H1 (cell line): ENCODE results near the gene KCND3. TPM values are rescaled to one million over a fixed set of nuclear protein-coding genes. Genes with fewer than 3 reads are reported as not detected.

Experiments used
- ASH2L ChIP-seq: fragments of 200-600, 300-600 bp; sonication (generic); IDR thresholded peaks from one replicate; pipeline ENCODE4 v1.7.1; 2017; ENCODE audit warnings: low read length
- BRCA1 ChIP-seq: IDR thresholded peaks from 2 replicates; pipeline ENCODE4 v1.6.1; 2012; ENCODE audit warnings: low read depth, low read length, improper control_type of control experiment
- CBX8 ChIP-seq: fragments of 300-800, 300-1000 bp; sonication (generic); IDR thresholded peaks from 2 replicates; pipeline ENCODE4 v1.7.1; 2016; ENCODE audit warnings: low read depth, low read length, borderline replicate concordance
- JUN ChIP-seq: IDR thresholded peaks from 2 replicates; pipeline ENCODE4 v1.6.1; 2011; ENCODE audit warnings: low read depth, mild to moderate bottlenecking, improper control_type of control experiment, low read length
- PHF8 ChIP-seq: fragments of 200-600 bp; sonication (generic); conservative IDR thresholded peaks from 2 replicates; pipeline ENCODE4 v1.7.1; 2012; ENCODE audit warnings: low read depth, mild to moderate bottlenecking, inconsistent platforms, low read length, moderate library complexity
- polyA plus RNA-seq, 7 experiments: library from polyadenylated mRNA; depleted of rRNA in 3 of 7; stranded (reverse) in 5 of 7; unstranded in 2 of 7; fragments of >200 nt in 5 of 7; fragments of 200-250 nt in 2 of 7; gene quantifications; 1 replicate in 5 of 7; 2 replicates in 1 of 7; 4 replicates in 1 of 7; pipeline versions ENCODE4 v1.2.1 to v1.2.3, GENCODE V29; 2011 to 2013; ENCODE audit warnings: missing spikeins in 2 of 7, mixed read lengths in 2 of 7
- total RNA-seq: library from RNA; stranded (reverse); fragmentation: NEBNext Ultra II Directional; extraction: Animal tissue kit (Norgen Biotek cat#: 25700); gene quantifications from 2 replicates; pipeline ENCODE4 v1.2.1, GENCODE V29; 2021

Gene KCND3
- total and polyA plus RNA-seq, 2 of the 8 experiments (the other 6 are each of a cell fraction or from before 2014, with no cell fraction given) = 0.14 to 0.48 TPM

DNA sequence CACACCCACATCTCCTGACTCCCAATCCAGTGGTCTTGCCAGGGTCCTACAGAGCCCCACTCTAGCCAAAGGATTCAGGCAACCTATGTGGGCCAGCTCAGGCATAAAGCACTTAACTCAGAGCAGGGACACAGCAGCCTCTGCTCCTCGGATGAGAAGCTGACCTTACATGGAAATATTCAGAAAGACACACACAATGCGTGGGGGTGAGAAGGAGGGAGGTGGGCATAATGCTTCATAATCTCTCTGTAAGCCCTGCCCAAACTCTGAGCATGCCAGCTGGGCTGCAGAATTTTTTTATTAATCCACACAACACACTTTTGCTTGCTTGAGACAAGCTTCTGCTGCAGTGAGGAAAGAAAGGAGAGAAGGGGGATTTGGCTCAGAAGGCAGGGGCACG, 21.6 kb downstream of the KCND3 start (continued):
- no peak for TF ChIP-seq CBX8
- TF ChIP-seq BRCA1 = no peak
- no peak for TF ChIP-seq JUN
- no peak for TF ChIP-seq PHF8
- TF ChIP-seq ASH2L = no peak
